Kidney (tissue), 14 donors: ENCODE measurements around the gene PACSIN2. TPM values are rescaled to one million over a fixed set of nuclear protein-coding genes. Genes with fewer than 3 reads are reported as not detected.

Experiments used
- DNase-seq, 5 donors: peaks; one replicate each; pipeline ENCODE4 v3.0.0-alpha.2; 2013 to 2020
- FAIRE-seq: peaks from 2 replicates; lab custom pipeline; 2012; peaks lifted over from hg19 to GRCh38; lab: Jason Lieb, UNC
- H3K27ac ChIP-seq, 2 donors: one replicate each; pipeline ENCODE4 v1.7.0; 2013; ENCODE audit warnings: low read depth in 2 of 2, low read length in 2 of 2, inconsistent platforms in 1 of 2
- H3K27me3 ChIP-seq: one replicate; pipeline ENCODE4 v1.7.1; 2013; ENCODE audit warnings: low read length, inconsistent platforms; ENCODE audit not compliant: control insufficient read depth, insufficient read depth
- H3K36me3 ChIP-seq, 3 donors: one replicate each; pipeline versions ENCODE4 v1.7.0 to v1.7.1; 2013; ENCODE audit warnings: low read length in 3 of 3, control low read depth in 1 of 3, inconsistent platforms in 1 of 3; ENCODE audit not compliant: insufficient read depth in 3 of 3, control insufficient read depth in 2 of 3
- H3K4me1 ChIP-seq, 3 donors: one replicate each; pipeline versions ENCODE4 v1.7.0 to v1.7.1; 2013; ENCODE audit warnings: low read length in 3 of 3, inconsistent platforms in 1 of 3, low read depth in 1 of 3; ENCODE audit not compliant: control insufficient read depth in 2 of 3, insufficient read depth in 2 of 3
- H3K4me3 ChIP-seq, 3 donors: one replicate each; pipeline versions ENCODE4 v1.7.0 to v1.8.1; 2013; ENCODE audit warnings: low read length in 3 of 3, control low read depth in 1 of 3, inconsistent platforms in 1 of 3
- H3K9ac ChIP-seq, 3 donors: one replicate each; pipeline versions ENCODE4 v1.7.0 to v1.7.1; 2013; ENCODE audit warnings: low read length in 3 of 3, control low read depth in 1 of 3, inconsistent platforms in 1 of 3
- H3K9me3 ChIP-seq, 3 donors: one replicate each; pipeline versions ENCODE4 v1.7.0 to v1.7.1; 2013; ENCODE audit warnings: low read length in 3 of 3, control low read depth in 1 of 3, inconsistent platforms in 1 of 3; ENCODE audit not compliant: control insufficient read depth in 2 of 3, insufficient read depth in 1 of 3
- CTCF ChIP-seq: IDR thresholded peaks from 3 replicates; pipeline ENCODE4 v1.5.1; 2012; ENCODE audit warnings: mild to moderate bottlenecking, moderate library complexity, borderline replicate concordance; ENCODE audit not compliant: insufficient read depth; ENCODE audit errors: extremely low read depth
- intact Hi-C: fragments of 100-400 bp; cut with DNase I; formaldehyde crosslinking; loops from one replicate; pipeline ENCODE4 v1.11.1; 2022
- polyA plus RNA-seq: library from polyadenylated mRNA; stranded (reverse); fragments of 350-450 nt; fragmentation: Illumina TruSeq; extraction: RNeasy Lipid Tissue Mini Kit (QIAGEN cat#74804); gene quantifications from one replicate; pipeline ENCODE4 v1.2.3, GENCODE V29; 2014; ENCODE audit warnings: low read depth, low replicate concordance; ENCODE audit not compliant: insufficient read depth
- total RNA-seq: library from RNA; stranded (reverse); fragmentation: NEBNext Ultra II Directional; extraction: Animal tissue kit (Norgen Biotek cat#: 25700); gene quantifications from one replicate; pipeline ENCODE4 v1.2.1, GENCODE V29; 2021
- donor health status: control.
- donor health status: control.
- donor health status: control.
- donor health status: control.
- donor health status: control.
- donor health status: DM: yes; HTN: yes; CAD: no.
- donor health status: Normal renal cell carcinoma (clear cell type).

The PACSIN2 gene
- total and polyA plus RNA-seq, 2 donors from 2014 or later, result 56.3 to 105 TPM

GRCh38 chr22:42947211-42947990, 67.5 kb downstream of the PACSIN2 start:
- Histone ChIP-seq H3K27ac (peak overlapping the region in 1 of 2 donors; percentile 28), H3K27me3 (no peaks in the 10 kb centered on the region), H3K9me3 (no peaks in the 10 kb centered on the region), H3K9ac (no peak overlapping the region), H3K4me1 (peaks cover 4 to 22% (median 17%) of the 10 kb centered on the region in 3 donors), H3K4me3 (no peak overlapping the region), H3K36me3 (no peaks in the 10 kb centered on the region)
- no peak for TF ChIP-seq CTCF
- intact Hi-C loops, result no loop called here
- DNase-seq, result peak in 2 of 5 donors; percentile 64 to 80
- no peak for FAIRE-seq

GRCh38 chr22:42946546-42947198, 68.3 kb downstream of the PACSIN2 start:
- Histone ChIP-seq H3K36me3 (no peaks in the 10 kb centered on the region), H3K4me3 (no peak overlapping the region), H3K4me1 (peaks cover 4 to 22% (median 17%) of the 10 kb centered on the region in 3 donors), H3K27me3 (no peaks in the 10 kb centered on the region), H3K9ac (no peak overlapping the region), H3K9me3 (no peaks in the 10 kb centered on the region), H3K27ac (no peak overlapping the region)
- TF ChIP-seq CTCF, result no peak
- no peak for FAIRE-seq
- intact Hi-C loops, result no loop called here
- DNase-seq, result no peak

GRCh38 chr22:42945736-42946135, 69.2 kb downstream of the PACSIN2 start:
- H3K9me3 ChIP-seq, result no peaks in the 10 kb centered on the region
- intact Hi-C loops, result no loop called here
- H3K36me3 ChIP-seq, result no peaks in the 10 kb centered on the region
- no peak for TF ChIP-seq CTCF
- H3K27me3 ChIP-seq, result no peaks in the 10 kb centered on the region
- no peak overlapping the region for H3K27ac ChIP-seq
- no peak overlapping the region for H3K4me3 ChIP-seq
- peaks cover 4 to 23% (median 17%) of the 10 kb centered on the region in 3 donors for H3K4me1 ChIP-seq
- no peak overlapping the region for H3K9ac ChIP-seq
- no peak for FAIRE-seq
- no peak for DNase-seq
